ENCODE results near the gene CDC42BPA.
"Not testable (repeated sequence)": the region's sequence is repeated elsewhere in the genome, so short reads cannot be mapped to it uniquely, and the experiment has no call there.

The CDC42BPA gene

GRCh38 chr1:227059076-227059475, 259.2 kb downstream of the CDC42BPA start:
- no peak for DNase-seq (ENCODE audit: low read depth)

- peak; percentile 76 for DNase-seq (ENCODE audit: low read depth)
These were observed 260.0 kb downstream of the CDC42BPA start for GRCh38 chr1:227058321-227058751.

- no peak for DNase-seq (ENCODE audit: low read depth)
These were observed 269.0 kb downstream of the CDC42BPA start for GRCh38 chr1:227049253-227049652.

- peak; percentile 23 for DNase-seq (ENCODE audit: low read depth)
These were observed 274.5 kb downstream of the CDC42BPA start for GRCh38 chr1:227043755-227044154.

DNA sequence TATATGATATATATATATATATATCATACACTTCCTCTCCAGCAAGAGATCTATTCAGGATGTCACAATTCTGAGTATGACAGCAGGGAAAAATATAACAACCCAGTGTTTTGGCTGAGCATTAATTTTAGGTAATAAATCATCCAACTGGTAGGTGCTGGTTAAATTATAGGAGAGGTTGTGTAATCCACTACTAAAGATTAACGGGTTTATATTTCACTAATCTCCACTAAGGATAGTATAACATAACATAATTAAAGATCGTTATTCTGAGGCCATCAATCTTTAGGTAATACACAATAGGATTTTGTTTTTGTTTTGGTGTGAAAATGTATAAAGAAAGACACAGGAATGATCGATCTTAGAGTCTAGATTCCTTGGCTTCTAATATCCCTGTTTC, 276.0 kb downstream of the CDC42BPA start:
- no peak for DNase-seq (ENCODE audit: low read depth)

GRCh38 chr1:227038401-227038800, 279.9 kb downstream of the CDC42BPA start:
- peak; percentile 4 for DNase-seq (ENCODE audit: low read depth)

- DNase-seq (ENCODE audit: low read depth) = no peak
These were observed 281.2 kb downstream of the CDC42BPA start for GRCh38 chr1:227037121-227037520.

GRCh38 chr1:227035316-227035715, 283.0 kb downstream of the CDC42BPA start:
- no peak for DNase-seq (ENCODE audit: low read depth)

DNA sequence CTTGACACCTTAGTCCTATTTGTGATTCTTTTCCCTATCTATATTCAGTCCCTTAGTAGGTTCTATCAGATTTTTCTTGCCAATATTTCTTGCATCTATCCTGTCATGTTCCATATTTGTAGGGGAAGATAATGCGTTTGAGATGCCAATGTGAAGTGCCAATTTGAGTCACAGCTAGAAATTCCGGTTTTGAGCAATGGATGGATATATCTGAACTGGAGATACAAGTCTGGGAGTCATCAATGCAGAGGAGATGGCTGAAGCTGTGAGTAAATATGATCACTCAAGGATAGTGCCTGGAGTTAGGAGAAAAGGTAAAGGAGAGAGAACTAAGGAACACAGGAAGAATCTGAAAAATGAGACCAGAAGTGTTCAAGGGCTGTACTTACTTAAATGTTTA, 284.4 kb downstream of the CDC42BPA start:
- DNase-seq (ENCODE audit: low read depth) = no peak

DNA sequence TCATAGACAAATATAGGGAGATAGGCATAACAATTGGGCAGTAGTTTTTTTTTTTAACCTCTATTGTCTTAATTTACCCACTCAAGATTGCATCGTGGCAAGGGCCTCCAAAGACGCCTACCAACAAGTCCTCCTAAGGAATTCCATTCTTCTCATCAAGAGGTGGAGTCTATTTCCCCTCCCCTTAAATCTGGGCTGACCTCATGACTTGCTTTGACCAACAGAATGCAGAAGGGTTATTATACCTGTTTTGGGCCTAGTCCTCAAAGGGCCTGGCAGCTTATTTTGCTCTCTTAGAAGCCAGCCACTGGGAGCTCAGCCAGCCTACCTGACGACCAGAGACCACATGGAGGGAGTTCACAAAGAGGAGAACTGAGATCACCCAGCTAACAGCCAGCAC, 285.9 kb downstream of the CDC42BPA start:
- no peak for DNase-seq (ENCODE audit: low read depth)

- no peak for DNase-seq (ENCODE audit: low read depth)
These were observed 301.3 kb downstream of the CDC42BPA start for GRCh38 chr1:227016990-227017389.

GRCh38 chr1:227010645-227011044, 307.6 kb downstream of the CDC42BPA start:
- DNase-seq (ENCODE audit: low read depth) = no peak

DNA sequence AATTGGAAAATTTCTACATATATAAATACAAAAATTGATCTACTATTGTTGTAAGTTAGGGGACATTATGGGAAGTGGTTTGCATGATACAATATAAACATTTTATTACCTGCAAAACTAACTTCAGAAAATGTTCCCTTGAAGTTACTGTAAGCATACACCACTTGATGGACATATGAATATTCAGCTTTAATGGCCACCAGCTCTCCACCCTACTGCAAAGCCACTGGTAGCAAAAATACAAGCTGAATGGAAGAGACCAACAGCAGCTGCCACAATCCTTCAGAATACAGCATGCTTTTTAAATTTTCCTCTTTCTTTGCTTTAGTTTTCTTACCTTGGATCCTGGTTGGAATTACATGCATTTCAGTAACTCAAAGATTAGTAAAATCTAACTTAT, 308.4 kb downstream of the CDC42BPA start:
- no peak for DNase-seq (ENCODE audit: low read depth)

DNA sequence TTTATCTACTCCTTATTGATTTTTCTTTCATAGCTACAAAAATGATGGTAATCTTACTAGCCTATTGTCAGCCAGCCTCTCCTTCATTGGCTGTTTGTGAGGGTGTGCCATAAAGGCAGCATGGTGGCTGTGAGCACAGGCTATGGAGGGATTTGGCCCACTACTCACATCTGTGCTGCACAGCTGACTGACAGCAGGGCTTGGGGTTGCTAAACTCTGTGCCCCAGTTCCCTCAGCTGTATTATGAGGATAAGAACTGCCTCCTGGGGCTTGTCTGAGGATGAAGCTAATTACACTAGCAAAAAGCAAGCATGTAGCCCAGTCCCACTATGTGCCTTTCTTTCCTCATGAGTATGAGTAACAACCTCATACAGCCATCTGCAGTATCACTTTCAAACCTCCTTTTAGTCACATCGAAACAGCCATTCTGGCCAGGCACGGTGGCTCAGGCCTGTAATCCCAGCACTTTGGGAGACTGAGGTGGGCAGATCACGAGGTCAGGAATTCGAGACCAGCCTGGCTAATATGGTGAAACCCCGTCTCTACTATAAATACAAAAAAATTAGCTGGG, 312.0 kb downstream of the CDC42BPA start:
- DNase-seq (ENCODE audit: low read depth) = no peak

DNA sequence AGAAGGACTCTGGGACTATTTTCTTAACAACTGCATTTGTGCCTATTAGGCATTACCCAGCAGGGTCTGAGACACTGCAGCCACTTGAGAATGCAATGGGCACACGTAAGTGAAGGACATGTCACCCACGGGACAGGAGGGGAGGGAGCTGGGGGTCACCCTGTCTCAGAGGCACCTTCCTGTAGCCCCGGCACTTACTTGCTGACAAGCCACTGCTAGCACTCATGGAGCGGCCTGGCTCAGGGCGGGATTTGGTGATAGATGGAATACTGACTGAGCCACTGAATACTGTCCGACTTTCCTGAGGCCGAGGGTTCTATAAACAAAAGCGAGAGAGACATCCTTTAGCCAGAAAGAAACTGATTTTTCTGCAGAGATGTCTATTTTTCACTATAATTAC, 313.5 kb downstream of the CDC42BPA start:
- DNase-seq (ENCODE audit: low read depth) = no peak

- DNase-seq (ENCODE audit: low read depth) = no peak
These were observed 315.1 kb downstream of the CDC42BPA start for GRCh38 chr1:227003165-227003564.

DNA sequence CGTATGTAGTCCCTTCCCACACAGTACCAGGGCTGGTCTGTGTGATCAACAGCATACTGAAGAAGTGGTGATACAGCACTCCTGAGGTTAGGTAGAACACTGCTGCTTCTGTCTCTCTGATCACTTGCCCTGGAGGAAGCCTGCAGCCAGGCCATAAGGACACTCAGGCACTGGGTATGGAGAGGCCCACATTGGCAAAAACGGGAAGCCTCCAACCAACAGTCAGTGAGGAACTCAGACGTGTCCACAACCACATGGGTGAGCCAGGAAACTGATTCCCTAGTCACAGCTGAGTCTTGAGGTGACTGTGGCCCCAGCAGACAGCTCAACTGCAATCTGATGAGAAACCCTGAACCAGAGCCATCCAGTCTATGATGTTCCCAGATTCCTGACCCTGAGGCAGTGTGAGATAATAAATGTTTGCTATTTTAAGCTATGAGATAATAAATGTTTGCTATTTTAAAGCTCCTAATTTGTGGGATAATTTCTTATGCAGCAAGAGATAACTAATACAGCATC, 315.7 kb downstream of the CDC42BPA start:
- no peak for DNase-seq (ENCODE audit: low read depth)

- DNase-seq (ENCODE audit: low read depth) = not testable (repeated sequence)
These were observed 318.7 kb downstream of the CDC42BPA start for GRCh38 chr1:226999579-226999978.

- no peak for DNase-seq (ENCODE audit: low read depth)
These were observed 322.6 kb downstream of the CDC42BPA start for GRCh38 chr1:226995365-226996332.

DNA sequence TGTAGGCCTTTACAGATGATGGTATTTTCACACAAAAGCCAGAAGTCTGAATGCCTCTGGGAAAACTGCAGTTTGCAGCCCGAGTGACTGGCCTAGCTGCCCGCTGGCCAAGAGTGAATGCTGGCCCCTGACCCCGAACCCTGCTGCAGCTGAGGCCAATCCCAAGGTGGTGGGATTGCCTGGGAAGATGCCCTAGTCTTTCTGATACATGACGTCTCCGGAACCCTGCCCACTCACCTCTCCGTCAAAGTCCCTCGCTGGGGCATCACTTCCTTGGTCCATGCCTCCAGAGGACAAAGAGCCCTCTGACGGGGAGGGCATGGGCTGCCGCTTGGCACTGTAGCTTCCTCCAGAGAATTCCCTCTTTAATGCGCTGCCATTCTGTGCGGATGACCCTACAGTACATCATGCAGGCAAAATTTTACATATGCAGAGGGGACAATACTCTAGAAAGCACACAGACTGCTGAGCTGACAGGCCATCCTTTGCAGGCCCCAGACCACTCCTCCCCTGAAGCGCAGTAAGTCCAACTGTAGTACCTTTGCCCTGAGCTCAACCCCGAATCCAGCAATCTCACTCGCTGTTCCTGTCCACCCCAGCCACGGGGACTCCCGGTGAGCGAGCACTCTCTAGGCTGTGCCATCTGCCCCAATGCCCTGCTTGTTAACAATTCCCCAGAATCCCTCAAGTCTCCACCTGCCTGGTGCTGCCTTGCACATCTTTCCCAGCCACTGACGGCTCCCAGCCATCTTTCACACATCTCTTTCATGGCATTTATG, 323.5 kb downstream of the CDC42BPA start:
- no peak for DNase-seq (ENCODE audit: low read depth)

DNA sequence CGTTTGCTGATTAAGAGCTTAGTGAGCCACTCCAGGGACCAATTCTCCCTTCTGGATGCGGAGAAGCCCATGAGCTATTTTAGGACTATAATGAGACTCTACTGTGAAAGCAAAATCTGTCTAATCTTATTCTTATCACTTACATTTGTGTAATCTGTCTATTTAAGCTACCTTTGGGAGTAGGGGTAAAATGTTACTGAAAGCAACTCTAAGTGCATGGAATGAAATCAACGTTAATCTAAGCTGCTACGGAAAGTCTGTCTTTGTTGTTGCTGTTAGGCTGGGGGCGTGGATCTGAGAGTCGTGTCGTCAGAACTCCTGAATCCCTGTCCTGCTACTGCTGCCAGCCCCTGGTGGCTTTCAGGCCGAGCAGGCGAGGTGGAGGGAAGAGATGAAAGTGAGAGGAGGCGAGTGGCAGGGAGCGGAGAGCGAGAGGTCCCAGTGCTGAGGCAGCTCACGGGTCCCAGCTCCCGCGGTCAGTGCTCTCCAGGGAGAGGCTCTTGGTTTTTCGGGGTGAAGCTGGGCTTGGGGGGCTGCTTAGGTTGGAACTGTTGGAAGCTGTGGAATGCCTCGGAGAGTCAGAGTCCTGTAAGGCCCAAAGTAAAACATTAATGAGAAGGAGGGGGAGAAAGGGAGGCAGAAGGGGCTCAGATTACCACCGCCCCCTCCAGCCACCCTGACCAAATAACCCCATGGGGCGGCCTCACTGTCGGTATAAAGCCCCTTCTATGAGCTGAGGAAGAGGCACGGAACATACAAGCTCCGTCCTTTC, 324.3 kb downstream of the CDC42BPA start:
- DNase-seq (ENCODE audit: low read depth) = no peak

DNA sequence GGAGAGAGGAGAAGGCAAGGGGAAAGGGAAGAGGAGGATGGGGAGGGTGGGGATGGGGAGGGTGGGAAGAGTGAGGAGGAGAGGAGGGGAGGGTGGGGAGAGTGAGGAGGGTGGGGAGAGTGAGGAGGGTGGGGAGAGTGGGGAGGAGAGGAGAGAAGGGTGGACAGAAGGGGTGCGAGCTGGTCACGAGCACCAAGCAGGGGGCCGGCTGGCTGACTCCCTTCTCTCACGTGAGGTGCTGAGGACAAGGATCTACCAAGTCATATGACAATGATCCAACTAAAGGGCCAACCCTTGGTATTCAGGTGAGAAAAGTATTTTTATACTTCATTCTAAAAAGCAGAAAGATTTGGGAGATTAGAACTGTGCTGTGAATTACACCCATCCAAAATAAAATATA, 326.4 kb downstream of the CDC42BPA start:
- no peak for DNase-seq (ENCODE audit: low read depth)
